Transverse colon (tissue), 4 donors: ENCODE results near the gene RNF166.

Experiments
- CTCF ChIP-seq, 5 experiments: fragments of 200-600 bp in 3 of 5; fragments of 450-650 bp in 2 of 5; sonication (generic) in 3 of 5; IDR thresholded peaks; 1 replicate in 2 of 5; 2 replicates in 3 of 5; pipeline ENCODE4 v1.5.1; 2016 to 2017; ENCODE audit warnings: antibody characterized with exemption in 5 of 5, inconsistent platforms in 3 of 5, mild to moderate bottlenecking in 2 of 5, moderate library complexity in 1 of 5
- POLR2AphosphoS5 ChIP-seq, 3 donors: sonication (generic); formaldehyde crosslinking; IDR thresholded peaks; one replicate each; pipeline ENCODE4 v1.6.1; 2016; ENCODE audit warnings: antibody characterized with exemption in 3 of 3

- TF ChIP-seq POLR2AphosphoS5 (IDR thresholded peaks at IDR 0.05) (no peak), CTCF (IDR thresholded peaks at IDR 0.05) (no peak)
Observed at GRCh38 chr16:88739977-88740726, 33.9 kb upstream of the RNF166 start.
